CD4-positive, alpha-beta memory T cell (primary cell): Measurements from ENCODE around the gene TULP1. TPM values are rescaled to one million over a fixed set of nuclear protein-coding genes. Genes with fewer than 3 reads are reported as not detected.
A peak's percentile ranks its signal among the peaks of the same experiment; 100 is the strongest.

ENCODE experiments used
- CTCF ChIA-PET: fragments of 350-600 bp; sonication (Branson Sonifier 250); formaldehyde crosslinking; loops from one replicate; lab custom pipeline; 2021; ENCODE audit warnings: inconsistent platforms; ENCODE audit not compliant: partially characterized antibody; lab: Charles Lee
- POLR2A ChIA-PET: fragments of 350-600 bp; sonication (Branson Sonifier 250); formaldehyde crosslinking; loops from one replicate; lab custom pipeline; 2021; ENCODE audit not compliant: partially characterized antibody; lab: Charles Lee
- DNase-seq, 5 donors: peaks; one replicate each; pipeline versions ENCODE4 v3.0.0 to v3.0.0-alpha.2; 2020 to 2022; ENCODE audit warnings: mixed read lengths in 1 of 5
- H3K27ac ChIP-seq: one replicate; pipeline ENCODE4 v1.7.0; 2013; ENCODE audit warnings: low read depth, low read length
- H3K27me3 ChIP-seq: 2 replicates; pipeline ENCODE4 v1.7.0; 2013; ENCODE audit warnings: mild to moderate bottlenecking, low read length, moderate library complexity; ENCODE audit not compliant: insufficient read depth
- H3K36me3 ChIP-seq: 2 replicates; pipeline ENCODE4 v1.7.0; 2013; ENCODE audit warnings: mild to moderate bottlenecking, low read length, moderate library complexity; ENCODE audit not compliant: insufficient read depth
- H3K4me1 ChIP-seq: 2 replicates; pipeline ENCODE4 v1.7.0; 2013; ENCODE audit warnings: mild to moderate bottlenecking, low read length, moderate library complexity; ENCODE audit not compliant: insufficient read depth
- H3K4me3 ChIP-seq, 2 donors: one replicate each; pipeline ENCODE4 v1.7.0; 2013; ENCODE audit warnings: low read length in 2 of 2, mild to moderate bottlenecking in 1 of 2
- H3K9me3 ChIP-seq, 2 donors: one replicate each; pipeline ENCODE4 v1.7.0; 2013; ENCODE audit warnings: low read length in 2 of 2, control low read depth in 1 of 2; ENCODE audit not compliant: control insufficient read depth in 1 of 2
- H3K27ac Mint-ChIP-seq, 7 donors: one replicate each; pipeline ENCODE4 v1.8.0; 2020 to 2021; ENCODE audit warnings: mixed read lengths in 7 of 7, mild to moderate bottlenecking in 6 of 7, inconsistent platforms in 3 of 7, moderate library complexity in 3 of 7
- H3K27me3 Mint-ChIP-seq, 2 donors: one replicate each; pipeline ENCODE4 v1.8.0; 2020 to 2021; ENCODE audit warnings: mixed read lengths in 2 of 2
- H3K36me3 Mint-ChIP-seq, 2 donors: one replicate each; pipeline ENCODE4 v1.8.0; 2020 to 2021; ENCODE audit warnings: mixed read lengths in 2 of 2, inconsistent platforms in 1 of 2, mild to moderate bottlenecking in 1 of 2
- H3K4me1 Mint-ChIP-seq, 4 donors: one replicate each; pipeline ENCODE4 v1.8.0; 2020 to 2021; ENCODE audit warnings: mixed read lengths in 4 of 4, mild to moderate bottlenecking in 1 of 4
- H3K4me3 Mint-ChIP-seq, 8 donors: one replicate each; pipeline ENCODE4 v1.8.0; 2020 to 2021; ENCODE audit warnings: mixed read lengths in 8 of 8, mild to moderate bottlenecking in 7 of 8, moderate library complexity in 6 of 8, inconsistent platforms in 3 of 8
- H3K9me3 Mint-ChIP-seq, 8 donors: one replicate each; pipeline ENCODE4 v1.8.0; 2020 to 2021; ENCODE audit warnings: mixed read lengths in 8 of 8, mild to moderate bottlenecking in 5 of 8, inconsistent platforms in 3 of 8, moderate library complexity in 1 of 8
- intact Hi-C: fragments of 100-400 bp; cut with micrococcal nuclease; formaldehyde crosslinking; loops from one replicate; pipeline ENCODE4 v1.15.1; 2023
- polyA plus RNA-seq, 2 donors: library from polyadenylated mRNA; unstranded; fragments of 300-500 nt; fragmentation: Illumina TruSeq; gene quantifications; one replicate each; pipeline ENCODE4 v1.2.3, GENCODE V29; 2021
- total RNA-seq, 2 experiments: library from RNA; stranded (reverse); gene quantifications; one replicate each; pipeline ENCODE4 v1.2.3, GENCODE V29; 2021

TULP1 gene
- total and polyA plus RNA-seq, 4 experiments from 2014 or later: not detected

DNA sequence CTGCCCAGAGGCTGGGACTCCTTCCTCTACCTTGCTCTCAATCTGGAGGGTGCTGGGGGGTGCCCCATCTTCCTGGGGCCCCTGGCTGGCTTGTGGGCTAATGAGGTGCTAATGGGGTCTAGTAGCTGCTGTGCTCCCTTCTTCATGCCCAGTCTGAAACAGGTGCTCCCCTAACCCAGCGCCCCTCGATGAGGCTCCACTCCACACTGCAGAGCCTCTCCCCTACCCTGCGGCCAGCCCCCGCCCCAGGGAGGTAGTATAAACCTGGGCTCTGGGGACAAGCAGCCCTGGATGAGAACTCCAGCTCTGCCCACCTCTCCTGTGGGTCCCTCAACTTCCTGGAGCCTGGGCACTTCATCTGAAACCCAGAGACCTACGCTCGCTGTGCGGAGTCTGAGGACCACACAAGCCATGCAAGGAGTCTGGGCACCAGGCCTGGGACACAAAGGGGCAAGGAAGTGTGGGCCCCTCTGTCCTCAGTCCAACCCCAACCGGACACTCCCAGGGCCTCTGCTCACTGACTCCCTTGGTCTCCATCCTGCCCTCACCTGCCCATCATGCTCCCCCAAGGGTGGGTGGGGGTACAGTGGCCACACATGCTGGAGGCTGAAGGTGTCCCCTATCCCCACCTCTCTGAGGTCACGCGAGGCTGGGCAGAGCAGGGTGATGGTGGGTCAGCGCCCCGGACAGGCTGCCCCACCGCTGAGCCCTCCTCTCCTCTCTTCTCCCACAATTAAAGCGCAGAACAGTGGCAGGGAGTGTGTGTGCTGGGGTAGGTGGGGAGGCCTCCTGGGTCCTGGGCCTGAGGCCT is 38.4 kb downstream of the TULP1 start:
- Histone ChIP-seq H3K27ac (no peak overlapping the region), H3K4me1 (peaks cover 30% of the 10 kb centered on the region), H3K36me3 (peaks cover 16% of the 10 kb centered on the region), H3K9me3 (no peaks in the 10 kb centered on the region), H3K27me3 (no peaks in the 10 kb centered on the region), H3K4me3 (no peak overlapping the region)
- DNase-seq: peak in 1 of 5 donors; percentile 27
- POLR2A ChIA-PET: interaction anchor here (1.0 to 1.4 kb wide), 2 partner anchors 23 to 83 kb away, joined by 3 to 5 read pairs; partner anchors contain the start of gene TEAD3
- H3K9me3 Mint-ChIP-seq: no peaks in the 10 kb centered on the region
- intact Hi-C loops: no loop called here
- H3K36me3 Mint-ChIP-seq: peaks cover 29 to 33% of the 10 kb centered on the region in 2 donors
- peak overlapping the region in 3 of 7 donors; percentile 10 to 60 (median 42) for H3K27ac Mint-ChIP-seq
- H3K4me1 Mint-ChIP-seq: peaks cover 21 to 32% (median 28%) of the 10 kb centered on the region in 4 donors
- no peaks in the 10 kb centered on the region for H3K27me3 Mint-ChIP-seq
- CTCF ChIA-PET: interaction anchor here (0.9 to 1.3 kb wide), 2 partner anchors 22 to 133 kb away, joined by 3 read pairs; partner anchors contain the start of gene FANCE
- H3K4me3 Mint-ChIP-seq: no peak overlapping the region

DNA sequence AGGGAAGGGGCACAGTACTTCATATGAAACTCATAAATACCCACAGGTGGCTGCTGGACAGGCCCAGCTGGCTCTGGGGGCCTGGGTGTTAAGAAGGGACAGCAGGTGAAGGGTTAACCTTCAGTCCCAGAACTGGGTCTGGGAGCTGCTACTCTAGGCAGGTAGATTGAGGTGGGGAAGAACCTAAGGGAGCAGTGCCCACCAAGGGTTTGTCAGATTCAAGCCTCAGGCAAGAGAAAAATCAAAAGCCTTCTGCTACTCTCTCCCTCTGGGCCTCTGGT is 38.9 kb downstream of the TULP1 start:
- Histone ChIP-seq H3K4me1 (peaks cover 32% of the 10 kb centered on the region), H3K9me3 (no peaks in the 10 kb centered on the region), H3K36me3 (peaks cover 16% of the 10 kb centered on the region), H3K27ac (no peak overlapping the region), H3K27me3 (no peaks in the 10 kb centered on the region), H3K4me3 (no peak overlapping the region)
- DNase-seq: peak in 1 of 5 donors; percentile 25
- Mint-ChIP-seq H3K9me3 (no peaks in the 10 kb centered on the region), H3K4me3 (no peak overlapping the region), H3K4me1 (peaks cover 23 to 37% (median 30%) of the 10 kb centered on the region in 4 donors), H3K27me3 (no peaks in the 10 kb centered on the region), H3K36me3 (peaks cover 31 to 35% of the 10 kb centered on the region in 2 donors), H3K27ac (peak overlapping the region in 3 of 7 donors; percentile 18 to 61 (median 42))
- CTCF ChIA-PET: interaction anchor here (0.9 to 1.4 kb wide), 3 partner anchors 22 to 143 kb away, joined by 3 read pairs; partner anchors contain the start of gene FANCE
- POLR2A ChIA-PET: interaction anchor here (0.7 to 1.4 kb wide), 2 partner anchors 18 to 23 kb away, joined by 3 to 5 read pairs; partner anchors contain the start of gene TEAD3
- intact Hi-C loops: no loop called here

DNA sequence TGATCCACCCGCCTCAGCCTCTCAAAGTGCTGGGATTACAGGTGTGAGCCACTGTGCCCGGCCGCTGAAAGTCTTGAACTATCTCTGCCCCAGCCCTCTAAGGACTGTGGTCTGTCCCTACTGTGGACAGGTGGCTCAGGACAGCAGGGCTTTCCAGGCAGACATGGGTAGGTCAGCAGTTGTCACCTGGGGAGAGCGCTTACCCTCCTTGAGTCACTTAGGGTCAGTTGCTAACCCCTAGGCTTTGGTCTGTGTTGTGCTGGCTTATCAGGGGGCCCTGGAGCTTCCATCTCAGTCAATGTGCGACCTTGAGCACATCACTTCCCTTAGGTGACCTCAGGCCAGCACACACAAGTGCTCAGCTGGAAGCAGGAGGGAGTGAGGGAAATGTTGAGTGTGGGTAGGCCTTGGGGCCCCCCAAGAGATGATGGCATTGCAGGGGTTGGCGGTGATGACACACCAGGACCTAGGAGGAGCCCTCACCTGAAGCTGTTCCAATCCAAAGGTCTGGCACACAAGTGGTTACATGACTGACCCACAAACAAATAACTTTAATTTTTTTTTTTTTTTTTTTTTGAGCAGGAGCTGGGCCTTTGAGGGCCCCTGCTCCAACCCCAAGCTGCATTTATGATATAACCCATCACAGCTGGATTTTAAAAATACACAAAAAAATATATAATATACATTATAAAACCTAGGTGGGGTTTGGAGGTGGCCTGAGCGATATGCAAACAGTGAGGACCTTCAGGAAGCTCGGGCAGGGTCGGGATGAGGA is 39.4 kb downstream of the TULP1 start:
- peak in 1 of 5 donors; percentile 3 for DNase-seq
- H3K9me3 Mint-ChIP-seq: no peaks in the 10 kb centered on the region
- H3K27me3 Mint-ChIP-seq: no peaks in the 10 kb centered on the region
- Histone ChIP-seq H3K4me1 (peaks cover 32% of the 10 kb centered on the region), H3K36me3 (peaks cover 16% of the 10 kb centered on the region), H3K9me3 (no peaks in the 10 kb centered on the region), H3K27ac (no peak overlapping the region), H3K27me3 (no peaks in the 10 kb centered on the region), H3K4me3 (no peak overlapping the region)
- peak overlapping the region in 4 of 7 donors; percentile 18 to 61 (median 32) for H3K27ac Mint-ChIP-seq
- CTCF ChIA-PET: interaction anchor here (0.9 to 1.4 kb wide), 3 partner anchors 21 to 143 kb away, joined by 3 read pairs; partner anchors contain the start of gene FANCE
- POLR2A ChIA-PET: interaction anchor here (0.7 to 1.4 kb wide), 2 partner anchors 19 to 24 kb away, joined by 3 to 5 read pairs; partner anchors contain the start of gene TEAD3
- peaks cover 31 to 39% of the 10 kb centered on the region in 2 donors for H3K36me3 Mint-ChIP-seq
- no peak overlapping the region for H3K4me3 Mint-ChIP-seq
- intact Hi-C loops: no loop called here
- H3K4me1 Mint-ChIP-seq: peaks cover 23 to 42% (median 30%) of the 10 kb centered on the region in 4 donors

DNA sequence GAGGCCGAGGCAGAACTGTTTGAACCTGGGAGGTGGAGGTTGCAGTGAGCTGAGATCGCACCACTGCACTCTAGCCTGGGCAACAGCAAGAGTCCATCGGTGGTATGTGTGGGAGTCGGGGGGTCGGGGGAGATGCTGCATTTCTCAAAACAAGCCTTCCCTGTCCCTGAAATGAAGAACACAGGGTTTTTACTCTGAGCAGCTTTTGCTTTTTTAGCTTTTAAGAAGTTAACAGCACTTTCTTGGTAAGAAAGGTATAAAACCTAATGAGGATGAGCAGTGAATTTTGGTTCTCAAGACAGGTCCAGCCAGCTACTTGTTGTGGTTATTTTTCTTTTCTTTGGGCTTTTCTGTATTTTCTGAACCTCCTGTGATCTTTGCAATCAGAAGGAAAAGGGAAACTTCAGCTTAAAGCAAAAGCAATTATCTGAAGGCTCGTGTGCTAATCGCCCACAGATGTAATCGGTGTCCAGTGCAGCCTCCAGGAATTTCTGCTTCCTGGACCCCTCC is 40.8 kb downstream of the TULP1 start:
- Histone ChIP-seq H3K4me3 (no peak overlapping the region), H3K9me3 (no peaks in the 10 kb centered on the region), H3K27ac (no peak overlapping the region), H3K27me3 (no peaks in the 10 kb centered on the region), H3K36me3 (peaks cover 16% of the 10 kb centered on the region), H3K4me1 (peaks cover 40% of the 10 kb centered on the region)
- POLR2A ChIA-PET: interaction anchor here (1.0 to 7.8 kb wide), 12 partner anchors 9 to 264 kb away, joined by 3 to 107 read pairs (median 4); partner anchors contain the start of genes ARMC12, FANCE, PPARD and TEAD3
- H3K4me1 Mint-ChIP-seq: peaks cover 28 to 53% (median 40%) of the 10 kb centered on the region in 4 donors
- DNase-seq: no peak
- peaks cover 31 to 47% of the 10 kb centered on the region in 2 donors for H3K36me3 Mint-ChIP-seq
- peak overlapping the region; percentile 52 to 98 (median 82) for H3K27ac Mint-ChIP-seq
- intact Hi-C loops: no loop called here
- no peaks in the 10 kb centered on the region for H3K9me3 Mint-ChIP-seq
- peak overlapping the region in 4 of 8 donors; percentile 7 to 66 (median 38) for H3K4me3 Mint-ChIP-seq
- CTCF ChIA-PET: interaction anchor here (0.7 to 6.6 kb wide), 10 partner anchors 15 to 265 kb away, joined by 3 to 57 read pairs (median 4); partner anchors contain the start of genes ARMC12, DEF6 and PPARD
- H3K27me3 Mint-ChIP-seq: no peaks in the 10 kb centered on the region

DNA sequence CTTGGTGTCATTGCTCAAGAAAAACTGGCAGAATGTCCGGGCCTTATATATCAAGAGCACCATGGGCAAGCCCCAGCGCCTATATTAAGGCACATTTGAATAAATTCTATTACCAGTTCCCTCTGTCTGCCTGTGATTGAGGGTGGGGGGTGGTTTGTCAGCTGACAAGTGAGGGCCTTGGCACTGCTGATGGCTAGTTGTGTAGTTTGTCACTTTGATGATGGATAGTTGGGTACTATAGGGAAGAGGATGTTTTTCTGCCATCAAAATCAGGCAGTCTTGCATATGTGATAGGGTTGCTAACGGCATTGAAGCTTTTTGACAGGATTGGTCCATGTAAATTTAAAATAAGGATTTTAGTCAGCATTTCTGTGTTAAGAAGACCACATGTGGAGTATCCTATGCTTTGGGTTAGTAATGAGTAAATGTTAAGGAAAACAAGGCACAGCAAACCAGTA is 42.0 kb downstream of the TULP1 start:
- Histone ChIP-seq H3K4me1 (peaks cover 40% of the 10 kb centered on the region), H3K27me3 (no peaks in the 10 kb centered on the region), H3K9me3 (no peaks in the 10 kb centered on the region), H3K27ac (peak overlapping the region; percentile 74), H3K4me3 (peak overlapping the region in 1 of 2 donors; percentile 67), H3K36me3 (peaks cover 16% of the 10 kb centered on the region)
- Mint-ChIP-seq H3K36me3 (peaks cover 31 to 49% of the 10 kb centered on the region in 2 donors), H3K4me3 (peak overlapping the region; percentile 94 to 99 (median 98)), H3K27me3 (no peaks in the 10 kb centered on the region), H3K27ac (peak overlapping the region; percentile 93 to 98 (median 97)), H3K4me1 (peaks cover 28 to 53% (median 40%) of the 10 kb centered on the region in 4 donors), H3K9me3 (no peaks in the 10 kb centered on the region)
- ChIA-PET CTCF (interaction anchor here (1.1 to 6.6 kb wide), 6 partner anchors 17 to 266 kb away, joined by 3 to 57 read pairs (median 4); partner anchors contain the start of genes ARMC12 and DEF6), POLR2A (interaction anchor here (0.8 to 7.8 kb wide), 9 partner anchors 10 to 265 kb away, joined by 3 to 107 read pairs (median 6); partner anchors contain the start of genes ARMC12, FANCE and TEAD3)
- peak in 1 of 5 donors; percentile 27 for DNase-seq
- intact Hi-C loops: no loop called here
